ENCODE data around the gene CHSY1. TPM values are rescaled to one million over a fixed set of nuclear protein-coding genes. Genes with fewer than 3 reads are reported as not detected.

Gene CHSY1
- total RNA-seq, 1 donor from 2014 or later = 33.2 TPM

- Mint-ChIP-seq H3K4me3 (ENCODE audit: low read depth) (no peak overlapping the region), H3K9me3 (ENCODE audit: low read depth) (no peaks in the 10 kb centered on the region), H3K4me1 (ENCODE audit: low read depth) (peaks cover 53% of the 10 kb centered on the region), H3K27ac (no peak overlapping the region), H3K27me3 (no peaks in the 10 kb centered on the region), H3K36me3 (ENCODE audit: insufficient read depth) (no peaks in the 10 kb centered on the region)
- DNase-seq (ENCODE audit: low spot score, unreplicated experiment) = no peak
- no peak for TF ChIP-seq CTCF (IDR thresholded peaks at IDR 0.05; ENCODE audit: unreplicated experiment)
Measured at GRCh38 chr15:101192081-101192480, 59.8 kb downstream of the CHSY1 start.

GRCh38 chr15:101191242-101191641 is 60.6 kb downstream of the CHSY1 start:
- TF ChIP-seq CTCF (IDR thresholded peaks at IDR 0.05; ENCODE audit: unreplicated experiment) = no peak
- no peak overlapping the region for H3K27ac Mint-ChIP-seq
- H3K36me3 Mint-ChIP-seq (ENCODE audit: insufficient read depth) = no peaks in the 10 kb centered on the region

DNA sequence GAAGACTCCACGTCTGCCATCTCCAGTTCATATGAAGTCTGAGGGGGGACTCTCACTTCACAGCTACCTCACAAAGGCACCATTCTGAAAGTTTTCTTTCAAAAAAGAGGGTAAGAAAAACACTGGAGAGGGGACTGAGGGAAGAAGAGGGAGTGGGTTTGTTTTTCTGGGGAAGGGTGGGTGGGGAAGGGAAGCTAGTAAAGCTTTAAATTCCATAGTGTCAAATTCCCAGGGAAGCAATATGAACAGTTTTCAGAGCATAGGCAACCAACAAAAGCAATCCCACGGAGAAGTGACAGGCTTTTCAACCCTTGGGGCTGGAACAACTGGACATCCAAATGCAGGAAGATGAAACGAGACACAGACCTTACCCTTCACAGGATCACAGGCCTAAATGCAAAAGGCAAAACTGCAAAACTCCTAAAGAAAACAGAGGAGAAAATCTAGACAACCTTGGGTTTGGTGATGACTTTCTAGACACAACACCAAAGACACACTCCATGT is 61.7 kb downstream of the CHSY1 start:
- no peak for TF ChIP-seq CTCF (IDR thresholded peaks at IDR 0.05; ENCODE audit: unreplicated experiment)
- DNase-seq (ENCODE audit: low spot score, unreplicated experiment) = no peak
- Mint-ChIP-seq H3K27ac (no peak overlapping the region), H3K36me3 (ENCODE audit: insufficient read depth) (no peaks in the 10 kb centered on the region), H3K4me1 (ENCODE audit: low read depth) (peaks cover 55% of the 10 kb centered on the region), H3K4me3 (ENCODE audit: low read depth) (no peak overlapping the region), H3K27me3 (no peaks in the 10 kb centered on the region), H3K9me3 (ENCODE audit: low read depth) (no peaks in the 10 kb centered on the region)

More at GRCh38 chr15:101191242-101191641, 60.6 kb downstream of the CHSY1 start:
- DNase-seq (ENCODE audit: low spot score, unreplicated experiment) = no peak
- Mint-ChIP-seq H3K4me3 (ENCODE audit: low read depth) (no peak overlapping the region), H3K9me3 (ENCODE audit: low read depth) (no peaks in the 10 kb centered on the region), H3K27me3 (no peaks in the 10 kb centered on the region), H3K4me1 (ENCODE audit: low read depth) (peaks cover 55% of the 10 kb centered on the region)

DNA sequence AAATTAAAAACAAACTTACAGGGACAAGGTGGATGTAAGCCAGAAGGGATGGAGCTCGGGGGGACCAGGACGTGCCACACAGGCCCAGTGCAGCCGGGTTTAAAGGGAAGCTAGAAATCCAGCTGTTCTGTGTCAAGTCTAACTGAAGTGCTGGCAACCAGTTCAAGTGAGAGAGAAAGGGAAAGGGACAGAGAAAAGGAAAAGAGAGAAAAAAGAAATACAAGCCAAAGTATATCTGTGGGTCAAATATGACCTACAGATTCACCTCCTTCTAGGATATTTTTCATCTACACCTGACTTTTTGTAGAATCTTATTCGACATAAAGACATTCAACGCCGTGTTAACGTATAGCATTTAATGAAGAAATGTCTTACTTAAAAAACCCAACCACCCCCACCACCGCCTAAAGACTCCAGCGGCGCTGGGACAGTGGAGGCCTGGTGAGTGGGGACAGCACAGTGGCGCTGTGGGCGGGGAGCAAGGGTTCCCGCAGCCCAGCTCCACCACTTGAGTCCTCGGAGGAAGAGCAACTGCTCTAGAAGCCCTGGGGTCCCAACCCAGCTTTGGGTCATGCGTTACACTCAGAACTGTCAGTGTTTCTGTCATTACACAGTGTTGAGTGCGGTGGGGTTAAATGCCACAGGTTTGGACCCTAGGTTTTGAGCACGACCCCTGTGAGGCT is 62.3 kb downstream of the CHSY1 start:
- Mint-ChIP-seq H3K9me3 (ENCODE audit: low read depth) (no peaks in the 10 kb centered on the region), H3K36me3 (ENCODE audit: insufficient read depth) (no peaks in the 10 kb centered on the region), H3K4me1 (ENCODE audit: low read depth) (peaks cover 54% of the 10 kb centered on the region), H3K27me3 (no peaks in the 10 kb centered on the region), H3K27ac (peak overlapping the region; percentile 10), H3K4me3 (ENCODE audit: low read depth) (no peak overlapping the region)
- no peak for TF ChIP-seq CTCF (IDR thresholded peaks at IDR 0.05; ENCODE audit: unreplicated experiment)
- DNase-seq (ENCODE audit: low spot score, unreplicated experiment) = no peak

- peak overlapping the region; percentile 2 for H3K27ac Mint-ChIP-seq
- no peak for DNase-seq (ENCODE audit: low spot score, unreplicated experiment)
- TF ChIP-seq CTCF (IDR thresholded peaks at IDR 0.05; ENCODE audit: unreplicated experiment) = no peak
- H3K9me3 Mint-ChIP-seq (ENCODE audit: low read depth) = no peaks in the 10 kb centered on the region
- no peaks in the 10 kb centered on the region for H3K27me3 Mint-ChIP-seq
- H3K4me1 Mint-ChIP-seq (ENCODE audit: low read depth) = peaks cover 52% of the 10 kb centered on the region
- no peaks in the 10 kb centered on the region for H3K36me3 Mint-ChIP-seq (ENCODE audit: insufficient read depth)
- H3K4me3 Mint-ChIP-seq (ENCODE audit: low read depth) = no peak overlapping the region
Measured at GRCh38 chr15:101188637-101189408, 63.0 kb downstream of the CHSY1 start.

All from progenitor cell of endocrine pancreas (in vitro differentiated cells).